Astrocyte of the spinal cord (primary cell): ENCODE results near the gene PTPRN2.

Experiments
- DNase-seq: peaks from one replicate; pipeline ENCODE4 v3.0.0; 2011; ENCODE audit warnings: low read depth, low spot score
- H3K4me3 ChIP-seq: 2 replicates; pipeline ENCODE4 v1.5.1; 2011; ENCODE audit warnings: low read depth, mild to moderate bottlenecking, low read length, moderate library complexity
- in situ Hi-C: cut with HindIII; loops from 2 replicates; pipeline ENCODE4 v1.10.0; 2017; ENCODE audit warnings: low sequenced_read_pairs
- TF ChIP-seq, protein P1 (sequence below): IDR thresholded peaks from 2 replicates; pipeline ENCODE4 v1.5.1; 2012; ENCODE audit warnings: low read depth, mild to moderate bottlenecking, low read length, inconsistent platforms

Gene PTPRN2

DNA sequence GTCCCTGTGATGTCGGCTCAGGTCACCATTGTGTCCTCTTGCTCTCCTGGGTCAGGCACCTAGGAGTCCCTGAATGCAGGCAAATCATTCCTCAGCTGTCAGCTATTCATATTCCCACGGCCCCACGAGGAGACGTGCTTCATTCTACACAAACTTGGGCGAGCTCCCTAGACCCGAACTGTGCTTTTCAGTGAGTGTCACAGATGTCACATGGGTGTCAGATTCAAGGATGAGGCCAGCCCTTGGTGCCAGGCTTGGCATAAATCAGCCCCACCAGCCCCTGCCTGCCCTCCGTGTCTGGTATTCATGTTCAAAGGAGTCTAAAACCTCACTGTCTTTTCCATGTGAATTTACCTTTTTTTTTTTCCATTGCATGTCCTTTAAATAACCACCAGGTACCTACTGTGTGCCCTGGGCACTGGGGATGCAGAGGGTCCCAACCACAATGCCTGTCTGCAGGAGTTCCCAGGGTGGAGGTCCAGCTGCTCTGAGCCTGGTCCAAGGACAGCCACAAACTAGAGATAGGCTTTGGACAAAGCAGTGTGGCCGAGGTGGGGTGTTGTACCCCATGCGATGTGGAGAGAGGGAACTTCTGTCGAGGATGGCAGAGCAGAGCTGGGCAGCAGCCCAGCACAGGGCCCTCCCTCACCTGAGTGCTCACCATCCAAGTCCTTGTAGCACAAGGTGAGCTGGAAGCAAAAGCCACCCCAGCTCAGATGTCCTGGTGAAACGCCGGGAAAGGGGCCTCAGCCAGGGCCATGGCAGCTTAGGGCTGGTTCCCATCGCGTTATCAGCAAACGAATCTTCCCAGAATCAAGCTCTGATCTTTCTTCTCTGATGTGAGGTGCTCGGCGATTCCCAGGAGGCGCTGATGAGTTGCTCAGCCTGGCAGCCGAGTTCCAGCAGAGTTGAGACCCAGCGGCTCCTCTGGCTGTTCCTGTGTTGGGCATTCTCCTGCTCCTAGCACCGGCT lies 611.9 kb downstream of the PTPRN2 start:
- TF ChIP-seq, protein P1, sequence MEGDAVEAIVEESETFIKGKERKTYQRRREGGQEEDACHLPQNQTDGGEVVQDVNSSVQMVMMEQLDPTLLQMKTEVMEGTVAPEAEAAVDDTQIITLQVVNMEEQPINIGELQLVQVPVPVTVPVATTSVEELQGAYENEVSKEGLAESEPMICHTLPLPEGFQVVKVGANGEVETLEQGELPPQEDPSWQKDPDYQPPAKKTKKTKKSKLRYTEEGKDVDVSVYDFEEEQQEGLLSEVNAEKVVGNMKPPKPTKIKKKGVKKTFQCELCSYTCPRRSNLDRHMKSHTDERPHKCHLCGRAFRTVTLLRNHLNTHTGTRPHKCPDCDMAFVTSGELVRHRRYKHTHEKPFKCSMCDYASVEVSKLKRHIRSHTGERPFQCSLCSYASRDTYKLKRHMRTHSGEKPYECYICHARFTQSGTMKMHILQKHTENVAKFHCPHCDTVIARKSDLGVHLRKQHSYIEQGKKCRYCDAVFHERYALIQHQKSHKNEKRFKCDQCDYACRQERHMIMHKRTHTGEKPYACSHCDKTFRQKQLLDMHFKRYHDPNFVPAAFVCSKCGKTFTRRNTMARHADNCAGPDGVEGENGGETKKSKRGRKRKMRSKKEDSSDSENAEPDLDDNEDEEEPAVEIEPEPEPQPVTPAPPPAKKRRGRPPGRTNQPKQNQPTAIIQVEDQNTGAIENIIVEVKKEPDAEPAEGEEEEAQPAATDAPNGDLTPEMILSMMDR: no peak
- H3K4me3 ChIP-seq: no peak overlapping the region
- DNase-seq: no peak
- in situ Hi-C loops: no loop called here

DNA sequence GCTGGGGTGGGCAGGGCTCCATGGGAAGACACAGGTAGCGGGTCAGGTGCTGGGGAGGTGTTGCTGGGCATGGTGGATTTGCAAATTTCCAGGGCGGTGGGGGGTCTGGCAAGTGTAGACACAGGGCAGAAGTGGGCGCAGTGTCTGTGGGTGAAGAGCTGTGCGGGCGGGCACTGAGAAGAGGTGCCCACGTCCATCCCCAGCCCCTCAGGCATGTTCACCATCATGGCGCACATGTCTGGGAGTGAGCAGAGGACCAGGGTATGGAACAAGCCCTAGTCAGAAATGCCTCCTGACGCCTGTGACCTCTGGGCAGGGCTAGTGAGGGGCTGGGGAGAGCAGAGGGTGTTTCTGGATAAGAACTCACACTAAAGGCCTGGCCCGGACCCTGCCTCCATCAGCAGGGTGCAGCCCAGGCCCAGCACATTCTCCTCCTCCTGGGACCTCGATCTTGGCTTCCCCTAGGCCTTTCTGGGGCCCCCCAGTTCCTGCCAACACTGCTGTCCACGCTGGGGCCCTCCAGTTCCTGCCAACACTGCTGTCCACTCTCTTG lies 612.9 kb downstream of the PTPRN2 start:
- TF ChIP-seq, protein P1: no peak
- no peak overlapping the region for H3K4me3 ChIP-seq
- DNase-seq: no peak
- in situ Hi-C loops: no loop called here

DNA sequence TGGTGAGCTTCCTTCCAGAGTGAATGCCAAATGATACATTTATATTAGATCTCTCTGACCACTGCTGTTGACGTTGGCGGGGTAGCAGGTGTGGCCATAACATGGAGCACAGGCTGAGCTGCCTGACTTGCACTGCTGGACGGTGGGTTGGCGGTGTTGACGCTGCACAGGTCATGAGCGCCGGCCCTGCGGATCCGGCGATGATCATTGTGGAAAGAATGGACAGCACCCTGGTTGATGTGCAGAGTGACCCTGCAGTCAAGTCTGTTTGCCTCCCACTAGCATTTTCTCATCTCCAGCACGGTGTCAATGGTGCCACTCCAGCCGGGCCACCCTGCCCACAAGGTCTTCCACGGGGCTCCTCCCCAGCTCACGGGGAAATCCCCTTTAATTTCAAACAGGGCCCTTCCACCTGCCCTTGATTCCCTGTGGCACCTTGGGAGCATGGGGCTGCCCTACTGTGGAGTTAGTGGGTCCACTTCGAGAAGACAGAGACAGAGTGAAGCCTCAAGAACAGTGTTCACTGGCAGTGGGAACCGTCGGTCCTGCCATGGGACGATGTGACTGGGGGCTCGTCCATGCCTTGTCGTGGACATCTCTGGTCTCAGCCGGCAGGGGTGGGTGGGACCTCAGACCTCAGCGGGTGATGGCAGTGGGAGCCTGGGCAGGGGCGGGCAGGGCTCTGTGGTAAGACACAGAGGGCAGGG lies 613.5 kb downstream of the PTPRN2 start:
- TF ChIP-seq, protein P1: no peak
- in situ Hi-C loops: no loop called here
- peak; percentile 1 for DNase-seq

DNA sequence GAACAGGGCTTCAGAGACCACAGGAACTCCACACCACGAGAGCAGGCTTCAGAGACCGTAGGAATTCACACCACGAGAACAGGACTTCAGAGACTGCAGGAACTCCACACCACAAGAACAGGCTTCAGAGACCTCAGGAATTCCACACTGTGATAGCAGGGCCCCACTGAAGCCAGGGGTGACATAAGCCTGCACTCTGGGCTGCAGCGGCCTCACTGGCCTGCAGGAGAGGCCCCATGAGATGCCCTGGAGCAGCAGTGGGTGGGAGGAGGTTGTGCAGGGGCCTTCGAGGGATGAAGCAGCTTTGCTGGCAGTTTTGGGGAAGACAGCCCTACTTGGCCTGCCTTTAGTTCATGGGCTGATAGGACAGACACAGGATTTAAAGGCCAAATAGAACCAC lies 614.7 kb downstream of the PTPRN2 start:
- in situ Hi-C loops: no loop called here
- TF ChIP-seq, protein P1: no peak
- no peak overlapping the region for H3K4me3 ChIP-seq
- no peak for DNase-seq

More for the DNA sequence above, 613.5 kb downstream of the PTPRN2 start:
- H3K4me3 ChIP-seq: no peak overlapping the region

DNA sequence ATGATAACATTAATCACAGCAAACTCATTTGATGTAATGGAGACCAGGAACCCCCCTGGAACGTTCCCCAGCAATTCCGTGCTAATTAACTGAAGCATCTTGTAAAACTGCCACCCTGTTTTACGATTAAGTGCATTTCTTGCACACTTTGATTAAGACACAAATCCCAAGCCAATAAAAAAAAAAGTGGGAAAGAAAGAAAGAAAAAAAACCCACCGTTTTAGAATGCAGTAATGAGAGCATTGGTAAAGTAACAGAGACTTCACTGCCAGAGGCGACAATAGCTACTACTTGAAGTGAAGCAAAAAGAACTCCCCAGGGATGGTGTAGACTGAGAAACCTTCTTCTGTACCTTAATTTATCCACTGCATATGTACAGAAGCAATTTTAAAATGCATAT lies 616.1 kb downstream of the PTPRN2 start:
- in situ Hi-C loops: no loop called here
- H3K4me3 ChIP-seq: no peak overlapping the region
- no peak for DNase-seq
- TF ChIP-seq, protein P1: no peak

DNA sequence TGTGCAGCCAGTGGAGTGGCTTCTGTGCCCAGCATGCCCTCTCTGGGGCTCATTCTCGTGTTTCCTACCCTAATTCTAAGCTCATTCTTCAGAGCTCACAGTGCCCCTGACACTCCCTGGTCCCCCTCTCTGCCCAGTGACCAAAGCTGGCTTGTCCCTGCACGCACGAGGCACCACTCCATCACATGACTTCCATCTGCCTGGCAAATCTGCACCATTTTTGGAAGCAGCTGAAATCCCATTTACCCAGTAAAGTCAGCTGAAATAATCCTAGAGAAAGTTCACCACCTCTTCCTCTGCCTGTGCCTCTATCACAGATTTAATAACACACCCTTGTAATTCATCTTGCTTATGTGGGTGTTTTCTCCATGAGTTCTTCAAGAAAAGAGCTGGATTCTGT lies 616.9 kb downstream of the PTPRN2 start:
- no peak overlapping the region for H3K4me3 ChIP-seq
- in situ Hi-C loops: no loop called here
- no peak for DNase-seq
- TF ChIP-seq, protein P1: no peak
